NCI-H128 (cell line): ENCODE results near the gene UXS1.
"Not testable (repeated sequence)": the region's sequence is repeated elsewhere in the genome, so short reads cannot be mapped to it uniquely, and the experiment has no call there.

ENCODE experiments used
- DNase-seq: peaks from one replicate; lab custom pipeline; 2025; ENCODE audit not compliant: unreplicated experiment; lab: John Stamatoyannopoulos, UW

UXS1 gene

GRCh38 chr2:106137731-106138521, 56.2 kb downstream of the UXS1 start:
- no peak for DNase-seq

- not testable (repeated sequence) for DNase-seq
Observed at GRCh38 chr2:106131192-106131591, 62.9 kb downstream of the UXS1 start.

- DNase-seq = no peak
Observed at GRCh38 chr2:106130251-106130998, 63.7 kb downstream of the UXS1 start.

GRCh38 chr2:106129592-106129991, 64.5 kb downstream of the UXS1 start:
- DNase-seq = no peak

GRCh38 chr2:106129150-106129549, 65.0 kb downstream of the UXS1 start:
- no peak for DNase-seq

- no peak for DNase-seq
Observed at GRCh38 chr2:106127776-106128268, 66.3 kb downstream of the UXS1 start.

GRCh38 chr2:106127282-106127771, 66.8 kb downstream of the UXS1 start:
- DNase-seq = no peak

- DNase-seq = no peak
Observed at GRCh38 chr2:106126705-106127281, 67.3 kb downstream of the UXS1 start.

- DNase-seq = no peak
Observed at GRCh38 chr2:106126295-106126694, 67.8 kb downstream of the UXS1 start.

GRCh38 chr2:106124905-106125549, 69.1 kb downstream of the UXS1 start:
- DNase-seq = no peak

GRCh38 chr2:106124106-106124756, 69.9 kb downstream of the UXS1 start:
- no peak for DNase-seq

GRCh38 chr2:106122157-106122556, 71.9 kb downstream of the UXS1 start:
- no peak for DNase-seq

GRCh38 chr2:106120432-106120831, 73.7 kb downstream of the UXS1 start:
- no peak for DNase-seq

GRCh38 chr2:106119074-106119473, 75.0 kb downstream of the UXS1 start:
- DNase-seq = no peak

- DNase-seq = no peak
Observed at GRCh38 chr2:106117882-106118684, 76.0 kb downstream of the UXS1 start.

- no peak for DNase-seq
Observed at GRCh38 chr2:106117347-106117746, 76.8 kb downstream of the UXS1 start.

- no peak for DNase-seq
Observed at GRCh38 chr2:106116248-106116647, 77.9 kb downstream of the UXS1 start.

- no peak for DNase-seq
Observed at GRCh38 chr2:106115665-106116064, 78.4 kb downstream of the UXS1 start.

GRCh38 chr2:106115250-106115649, 78.9 kb downstream of the UXS1 start:
- no peak for DNase-seq

- DNase-seq = no peak
Observed at GRCh38 chr2:106114166-106114565, 79.9 kb downstream of the UXS1 start.
